22Rv1 (cell line): ENCODE measurements around the gene NELFB.

Experiments
- CTCF ChIP-seq: fragments of 450-650 bp; IDR thresholded peaks from 2 replicates; pipeline ENCODE4 v1.5.1; 2017; ENCODE audit warnings: mild to moderate bottlenecking
- ZFX ChIP-seq: fragments of 450-650 bp; IDR thresholded peaks from 2 replicates; pipeline ENCODE4 v1.6.1; 2017; ENCODE audit warnings: antibody characterized with exemption, borderline replicate concordance

- no peak for TF ChIP-seq CTCF
- no peak for TF ChIP-seq ZFX
Observed at GRCh38 chr9:137231372-137232039, 23.6 kb upstream of the NELFB start.
